Right atrium auricular region (tissue), 2 donors: ENCODE results near the gene PTPRK. TPM values are rescaled to one million over a fixed set of nuclear protein-coding genes. Genes with fewer than 3 reads are reported as not detected.

Experiments used
- DNase-seq: peaks from one replicate; pipeline ENCODE4 v3.0.0-alpha.2; 2019; ENCODE audit warnings: low spot score
- H3K27ac ChIP-seq, 2 donors: fragments of 200-600 bp; sonication (generic); 1 replicate in 1 of 2; 2 replicates in 1 of 2; pipeline ENCODE4 v1.5.1; 2016 to 2019
- H3K27me3 ChIP-seq, 2 donors: fragments of 200-600 bp; sonication (generic); one replicate each; pipeline versions ENCODE4 v1.5.1 to v1.6.0; 2017 to 2019
- H3K36me3 ChIP-seq: fragments of 200-600 bp; sonication (generic); one replicate; pipeline ENCODE4 v1.5.1; 2016
- H3K4me1 ChIP-seq, 2 donors: fragments of 200-600 bp; sonication (generic); one replicate each; pipeline versions ENCODE4 v1.5.1 to v1.6.0; 2017 to 2019
- H3K4me3 ChIP-seq, 2 donors: fragments of 200-600 bp; sonication (generic); 1 replicate in 1 of 2; 2 replicates in 1 of 2; pipeline ENCODE4 v1.5.1; 2017 to 2019; ENCODE audit warnings: mild to moderate bottlenecking in 1 of 2, moderate library complexity in 1 of 2
- H3K9me3 ChIP-seq, 2 donors: fragments of 200-600 bp; sonication (generic); one replicate each; pipeline ENCODE4 v1.5.1; 2019
- CTCF ChIP-seq, 2 donors: fragments of 200-600 bp; sonication (generic); IDR thresholded peaks; one replicate each; pipeline ENCODE4 v1.5.1; 2019; ENCODE audit warnings: antibody characterized with exemption in 2 of 2
- total RNA-seq, 2 donors: library from RNA; depleted of rRNA; stranded (reverse); fragments of >200 nt; gene quantifications; one replicate each; pipeline ENCODE4 v1.1.0, GENCODE V29; 2016

Gene PTPRK
- total RNA-seq, 2 donors from 2014 or later, result 24.5 to 36.4 TPM

GRCh38 chr6:127967708-127968107 is 552.7 kb downstream of the PTPRK start:
- Histone ChIP-seq H3K4me3 (no peak overlapping the region), H3K4me1 (no peaks in the 10 kb centered on the region), H3K27me3 (no peaks in the 10 kb centered on the region), H3K36me3 (peaks cover 9% of the 10 kb centered on the region), H3K9me3 (no peaks in the 10 kb centered on the region), H3K27ac (no peak overlapping the region)
- DNase-seq, result no peak
- TF ChIP-seq CTCF (IDR thresholded peaks at IDR 0.05), result no peak

GRCh38 chr6:127966616-127967015 is 553.8 kb downstream of the PTPRK start:
- Histone ChIP-seq H3K27me3 (no peaks in the 10 kb centered on the region), H3K4me3 (no peak overlapping the region), H3K36me3 (peaks cover 9% of the 10 kb centered on the region), H3K4me1 (no peaks in the 10 kb centered on the region), H3K9me3 (no peaks in the 10 kb centered on the region), H3K27ac (no peak overlapping the region)
- DNase-seq, result no peak
- TF ChIP-seq CTCF (IDR thresholded peaks at IDR 0.05), result no peak

- H3K9me3 ChIP-seq, result no peaks in the 10 kb centered on the region
Observed at GRCh38 chr6:127963495-127963894, 556.9 kb downstream of the PTPRK start.

GRCh38 chr6:127959869-127960268 is 560.5 kb downstream of the PTPRK start:
- Histone ChIP-seq H3K9me3 (no peaks in the 10 kb centered on the region), H3K27me3 (no peaks in the 10 kb centered on the region), H3K27ac (no peak overlapping the region), H3K4me3 (no peak overlapping the region), H3K36me3 (no peaks in the 10 kb centered on the region), H3K4me1 (no peaks in the 10 kb centered on the region)
- TF ChIP-seq CTCF (IDR thresholded peaks at IDR 0.05), result no peak
- no peak for DNase-seq

More at GRCh38 chr6:127963495-127963894, 556.9 kb downstream of the PTPRK start:
- DNase-seq, result no peak
- no peak overlapping the region for H3K27ac ChIP-seq
- no peak overlapping the region for H3K4me3 ChIP-seq
- peaks cover 9% of the 10 kb centered on the region for H3K36me3 ChIP-seq
- no peaks in the 10 kb centered on the region for H3K27me3 ChIP-seq
- no peaks in the 10 kb centered on the region for H3K4me1 ChIP-seq
- TF ChIP-seq CTCF (IDR thresholded peaks at IDR 0.05), result no peak

- no peak for TF ChIP-seq CTCF (IDR thresholded peaks at IDR 0.05)
- Histone ChIP-seq H3K27me3 (no peaks in the 10 kb centered on the region), H3K9me3 (no peaks in the 10 kb centered on the region), H3K36me3 (no peaks in the 10 kb centered on the region), H3K4me1 (no peaks in the 10 kb centered on the region), H3K27ac (no peak overlapping the region), H3K4me3 (no peak overlapping the region)
- no peak for DNase-seq
Observed at GRCh38 chr6:127956956-127957355, 563.4 kb downstream of the PTPRK start.

- H3K36me3 ChIP-seq, result no peaks in the 10 kb centered on the region
- no peaks in the 10 kb centered on the region for H3K4me1 ChIP-seq
- no peak overlapping the region for H3K4me3 ChIP-seq
- H3K27ac ChIP-seq, result no peak overlapping the region
- DNase-seq, result no peak
- TF ChIP-seq CTCF (IDR thresholded peaks at IDR 0.05), result no peak
- H3K9me3 ChIP-seq, result no peaks in the 10 kb centered on the region
- H3K27me3 ChIP-seq, result no peaks in the 10 kb centered on the region
Observed at GRCh38 chr6:127956260-127956888, 564.0 kb downstream of the PTPRK start.
